SU-DHL-6 (cell line): ENCODE measurements around the gene PPL.

ENCODE experiments used
- H2AFZ ChIP-seq: fragments of 200-600 bp; sonication (generic); 2 replicates; pipeline ENCODE4 v1.6.1; 2014; ENCODE audit warnings: low read depth, mild to moderate bottlenecking, moderate library complexity, mixed read lengths, antibody characterized with exemption, low read length; ENCODE audit not compliant: severe bottlenecking
- H3F3A ChIP-seq: fragments of 200-600 bp; shearing (Covaris generic); 2 replicates; pipeline ENCODE4 v1.6.0; 2016; ENCODE audit warnings: antibody characterized with exemption, mild to moderate bottlenecking; ENCODE audit not compliant: insufficient read depth
- H3K27ac ChIP-seq: fragments of 200-600 bp; sonication (generic); 2 replicates; pipeline ENCODE4 v1.5.1; 2016; ENCODE audit warnings: low read depth, mild to moderate bottlenecking, low read length, moderate library complexity, mixed read lengths
- H3K27me3 ChIP-seq: fragments of 200-600 bp; sonication (generic), shearing (Covaris generic); 2 replicates; pipeline ENCODE4 v1.6.0; 2014; ENCODE audit warnings: mild to moderate bottlenecking, low read length
- H3K36me3 ChIP-seq: fragments of 200-600 bp; sonication (generic); 2 replicates; pipeline ENCODE4 v1.6.1; 2014; ENCODE audit warnings: mild to moderate bottlenecking, low read length, mixed read lengths
- H3K4me2 ChIP-seq: fragments of 300-600, 200-600 bp; shearing (Covaris generic), sonication (generic); 2 replicates; pipeline ENCODE4 v1.6.0; 2014; ENCODE audit warnings: low read length, low read depth, mild to moderate bottlenecking; ENCODE audit not compliant: poor library complexity, severe bottlenecking
- H3K4me3 ChIP-seq: fragments of 200-600 bp; sonication (generic); 2 replicates; pipeline ENCODE4 v1.5.1; 2014; ENCODE audit warnings: antibody characterized with exemption, low read length, mild to moderate bottlenecking, mixed read lengths; ENCODE audit not compliant: insufficient read depth, poor library complexity, severe bottlenecking
- H3K79me2 ChIP-seq: fragments of 200-600 bp; sonication (generic); 2 replicates; pipeline ENCODE4 v1.6.1; 2014; ENCODE audit warnings: mild to moderate bottlenecking, low read length, moderate library complexity; ENCODE audit not compliant: insufficient read depth
- H3K9ac ChIP-seq: fragments of 200-600 bp; sonication (generic); 2 replicates; pipeline ENCODE4 v1.7.0; 2014; ENCODE audit warnings: mild to moderate bottlenecking, low read length
- H3K9me2 ChIP-seq: fragments of 200-600 bp; sonication (generic); replicated peaks from 2 replicates; pipeline ENCODE4 v1.6.1; 2014; ENCODE audit warnings: low read length; ENCODE audit not compliant: insufficient read depth
- H3K9me3 ChIP-seq: fragments of 200-600 bp; sonication (generic); 2 replicates; pipeline ENCODE4 v1.6.1; 2014; ENCODE audit warnings: low read length, mixed read lengths; ENCODE audit not compliant: insufficient read depth
- H4K20me1 ChIP-seq: fragments of 200-600 bp; sonication (generic); 2 replicates; pipeline ENCODE4 v1.6.1; 2014; ENCODE audit warnings: low read depth, mild to moderate bottlenecking, antibody characterized with exemption, low read length, moderate library complexity, mixed read lengths
- CTCF ChIP-seq: fragments of 200-600 bp; sonication (generic); IDR thresholded peaks from one replicate; pipeline ENCODE4 v1.5.1; 2017; ENCODE audit warnings: antibody characterized with exemption, mild to moderate bottlenecking, low read length, moderate library complexity; ENCODE audit not compliant: insufficient read depth, poor library complexity, severe bottlenecking
- EZH2phosphoT487 ChIP-seq: fragments of 200-600 bp; sonication (generic), shearing (Covaris generic); conservative IDR thresholded peaks from 2 replicates; pipeline ENCODE4 v1.6.1; 2018; ENCODE audit warnings: mild to moderate bottlenecking, antibody characterized with exemption, low read length, moderate library complexity, mixed read lengths

The PPL gene

GRCh38 chr16:4908854-4909401 lies 28.0 kb downstream of the PPL start:
- no peak overlapping the region for H3K27ac ChIP-seq

GRCh38 chr16:4904942-4905615 lies 31.9 kb downstream of the PPL start:
- H3K79me2 ChIP-seq, result no peaks in the 10 kb centered on the region
- H3K36me3 ChIP-seq, result no peaks in the 10 kb centered on the region
- H3K9ac ChIP-seq, result no peak overlapping the region
- no peak for TF ChIP-seq EZH2phosphoT487
- no peak for TF ChIP-seq CTCF
- H3K4me2 ChIP-seq, result no peak overlapping the region
- no peaks in the 10 kb centered on the region for H3F3A ChIP-seq
- H3K9me3 ChIP-seq, result no peaks in the 10 kb centered on the region
- no peaks in the 10 kb centered on the region for H3K27me3 ChIP-seq
- no peaks in the 10 kb centered on the region for H3K9me2 ChIP-seq
- no peak overlapping the region for H2AFZ ChIP-seq
- no peak overlapping the region for H3K4me3 ChIP-seq
- no peaks in the 10 kb centered on the region for H4K20me1 ChIP-seq
- H3K27ac ChIP-seq, result no peak overlapping the region

More at GRCh38 chr16:4908854-4909401, 28.0 kb downstream of the PPL start:
- H3K9me2 ChIP-seq, result no peaks in the 10 kb centered on the region
- no peaks in the 10 kb centered on the region for H4K20me1 ChIP-seq
- no peaks in the 10 kb centered on the region for H3F3A ChIP-seq
- H3K9ac ChIP-seq, result no peak overlapping the region
- no peak overlapping the region for H3K4me2 ChIP-seq
- no peak overlapping the region for H3K4me3 ChIP-seq
- H3K79me2 ChIP-seq, result no peaks in the 10 kb centered on the region
- no peaks in the 10 kb centered on the region for H3K36me3 ChIP-seq
- H2AFZ ChIP-seq, result no peak overlapping the region
- H3K27me3 ChIP-seq, result no peaks in the 10 kb centered on the region
- TF ChIP-seq CTCF (no peak), EZH2phosphoT487 (no peak)
- H3K9me3 ChIP-seq, result no peaks in the 10 kb centered on the region

- no peaks in the 10 kb centered on the region for H3K9me3 ChIP-seq
- no peak overlapping the region for H2AFZ ChIP-seq
- H3K4me3 ChIP-seq, result no peak overlapping the region
- H3K79me2 ChIP-seq, result no peaks in the 10 kb centered on the region
- H3K9me2 ChIP-seq, result no peaks in the 10 kb centered on the region
- no peaks in the 10 kb centered on the region for H3F3A ChIP-seq
- no peak overlapping the region for H3K9ac ChIP-seq
- H3K4me2 ChIP-seq, result no peak overlapping the region
- no peaks in the 10 kb centered on the region for H3K36me3 ChIP-seq
- TF ChIP-seq CTCF (no peak), EZH2phosphoT487 (no peak)
- no peaks in the 10 kb centered on the region for H3K27me3 ChIP-seq
- H4K20me1 ChIP-seq, result no peaks in the 10 kb centered on the region
- H3K27ac ChIP-seq, result no peak overlapping the region
Measured at GRCh38 chr16:4904108-4904941, 32.6 kb downstream of the PPL start.
